ENCODE results near the gene PTPRF.

Gene PTPRF

DNA sequence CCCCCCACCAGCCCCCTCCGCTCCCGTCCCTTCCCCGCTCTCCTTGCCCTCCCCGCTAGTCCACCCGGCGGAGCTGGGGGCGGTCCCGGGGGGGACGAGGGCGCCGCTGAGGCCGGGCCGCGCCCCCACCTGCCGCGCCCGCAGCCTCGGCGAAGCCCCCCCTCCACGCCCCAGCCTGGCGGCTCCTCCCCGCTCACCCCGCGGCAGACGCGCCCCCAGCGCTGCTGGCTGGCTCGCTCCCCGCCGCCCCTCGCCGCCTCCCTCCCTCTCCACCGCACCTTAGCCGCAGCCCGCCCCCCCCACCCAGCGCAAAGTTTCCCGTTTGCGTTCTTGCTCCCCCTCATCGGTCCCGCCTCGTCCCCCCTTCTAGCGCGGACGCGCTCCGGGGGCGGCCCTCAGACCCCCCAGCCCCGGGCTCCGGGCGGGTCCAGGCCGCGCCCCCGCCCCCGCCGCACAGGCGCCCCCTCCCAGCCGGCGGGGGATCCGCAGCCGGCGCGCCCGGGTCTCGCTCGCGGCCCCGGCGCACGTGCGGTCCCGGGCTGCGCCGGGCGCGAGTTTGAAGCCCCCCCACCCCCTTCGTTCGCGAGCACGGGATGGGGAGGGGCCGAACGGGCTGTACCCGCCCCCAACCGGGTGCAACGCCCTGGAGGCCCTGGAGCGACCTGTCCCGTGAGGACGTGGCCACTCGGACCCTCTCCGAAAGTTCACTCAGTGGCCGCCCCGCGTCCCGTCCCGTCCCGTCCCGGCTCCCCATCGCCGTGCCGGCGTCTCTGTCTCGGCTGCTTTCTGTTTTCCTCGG, 623 bp downstream of the PTPRF start:
- Histone ChIP-seq H3K9ac (ENCODE audit: low read length) (peak overlapping the region; percentile 61), H3K27me3 (ENCODE audit: control insufficient read depth in 1 of 2, insufficient read depth in 2 of 2, low read length in 2 of 2) (no peaks in the 10 kb centered on the region), H3K4me3 (ENCODE audit: low read depth in 1 of 2, low read length in 2 of 2) (peak overlapping the region; percentile 31 to 78), H3K9me3 (ENCODE audit: low read length) (no peaks in the 10 kb centered on the region), H3K36me3 (ENCODE audit: insufficient read depth, low read length) (no peaks in the 10 kb centered on the region), H3K27ac (ENCODE audit: low read depth, low read length) (peak overlapping the region; percentile 87), H3K4me1 (ENCODE audit: insufficient read depth, low read length) (peaks cover 51% of the 10 kb centered on the region)

DNA sequence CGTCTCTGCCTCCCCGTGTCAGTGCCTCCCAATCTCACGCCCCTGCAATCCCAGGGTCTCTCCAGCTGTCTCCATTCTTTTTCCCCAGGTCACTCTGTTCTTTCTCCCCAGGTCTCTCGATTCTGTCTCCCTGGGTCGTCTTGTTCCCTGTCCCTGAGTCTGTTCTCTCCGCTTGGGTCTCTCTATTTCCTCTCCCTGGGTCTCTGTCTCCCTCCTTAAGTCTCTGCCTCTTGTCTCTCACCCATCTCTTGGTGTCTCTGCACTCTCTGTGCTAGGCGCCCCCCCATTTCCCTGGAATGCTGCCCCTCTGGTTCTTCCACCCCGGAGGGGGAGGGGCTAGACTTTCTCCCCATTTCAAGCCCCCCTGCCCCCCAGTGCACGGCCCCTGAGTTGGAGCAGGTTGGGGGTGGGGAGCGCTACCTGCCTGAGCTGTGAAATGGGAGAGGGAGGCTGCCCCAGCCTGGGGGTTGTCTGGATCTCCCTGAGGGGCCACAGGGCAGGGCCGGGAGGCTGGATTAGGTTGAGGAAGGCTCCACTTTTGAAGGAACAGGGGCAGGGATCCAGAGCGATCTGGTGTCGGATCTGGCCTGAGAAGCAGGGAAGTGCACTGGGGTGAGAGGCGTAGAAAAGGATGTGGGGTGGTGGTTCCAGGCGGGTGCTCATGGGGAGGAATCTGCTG, 1.4 kb downstream of the PTPRF start:
- Histone ChIP-seq H3K4me1 (ENCODE audit: insufficient read depth, low read length) (peaks cover 52% of the 10 kb centered on the region), H3K9ac (ENCODE audit: low read length) (peak overlapping the region; percentile 61), H3K27ac (ENCODE audit: low read depth, low read length) (peak overlapping the region; percentile 76), H3K27me3 (ENCODE audit: control insufficient read depth in 1 of 2, insufficient read depth in 2 of 2, low read length in 2 of 2) (no peaks in the 10 kb centered on the region), H3K36me3 (ENCODE audit: insufficient read depth, low read length) (no peaks in the 10 kb centered on the region), H3K9me3 (ENCODE audit: low read length) (no peaks in the 10 kb centered on the region), H3K4me3 (ENCODE audit: low read depth in 1 of 2, low read length in 2 of 2) (peak overlapping the region; percentile 31 to 78)

DNA sequence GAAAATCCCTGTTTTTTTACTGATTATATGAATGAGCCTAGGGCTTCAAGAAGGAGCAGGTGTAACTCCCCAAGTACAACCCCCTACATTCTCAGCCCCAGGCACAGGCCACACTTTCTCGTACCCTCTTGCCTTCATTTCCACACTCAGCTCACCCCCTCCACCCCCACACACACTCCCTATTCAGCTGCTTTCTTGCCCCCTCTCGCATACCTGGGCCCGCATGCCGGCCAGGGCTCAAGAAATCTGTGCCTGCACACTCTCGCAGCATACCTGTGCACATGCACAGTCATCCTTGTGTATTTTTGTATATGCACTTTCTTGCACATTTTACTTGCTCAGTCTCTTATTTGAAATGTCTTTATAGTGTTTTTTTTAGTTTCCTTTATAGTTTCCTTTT, 2.0 kb downstream of the PTPRF start:
- Histone ChIP-seq H3K4me3 (ENCODE audit: low read depth in 1 of 2, low read length in 2 of 2) (peak overlapping the region in 1 of 2 donors; percentile 78), H3K36me3 (ENCODE audit: insufficient read depth, low read length) (no peaks in the 10 kb centered on the region), H3K4me1 (ENCODE audit: insufficient read depth, low read length) (peaks cover 52% of the 10 kb centered on the region), H3K9me3 (ENCODE audit: low read length) (no peaks in the 10 kb centered on the region), H3K27me3 (ENCODE audit: control insufficient read depth in 1 of 2, insufficient read depth in 2 of 2, low read length in 2 of 2) (no peaks in the 10 kb centered on the region), H3K9ac (ENCODE audit: low read length) (no peak overlapping the region), H3K27ac (ENCODE audit: low read depth, low read length) (no peak overlapping the region)

DNA sequence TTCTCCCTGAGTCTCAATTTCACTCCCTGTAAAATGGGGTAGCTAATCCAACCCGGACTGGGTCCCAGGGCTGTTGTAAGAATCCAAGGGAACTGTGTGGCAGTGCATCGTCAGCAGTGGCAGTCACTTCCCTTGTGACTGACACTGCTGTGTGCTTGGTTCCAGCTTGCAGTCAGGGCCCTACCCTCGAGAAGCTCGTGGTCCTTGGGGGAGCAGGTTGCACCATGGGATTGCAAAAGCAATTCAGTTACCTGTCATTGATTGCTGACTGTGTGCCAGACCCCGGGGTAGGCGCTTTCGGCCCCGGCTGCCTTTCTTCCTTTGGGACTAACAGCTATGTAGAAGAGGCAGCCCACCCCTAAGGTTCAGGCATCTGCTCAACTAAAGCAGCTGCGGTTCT, 2.9 kb downstream of the PTPRF start:
- Histone ChIP-seq H3K9me3 (ENCODE audit: low read length) (no peaks in the 10 kb centered on the region), H3K27ac (ENCODE audit: low read depth, low read length) (no peak overlapping the region), H3K9ac (ENCODE audit: low read length) (no peak overlapping the region), H3K27me3 (ENCODE audit: control insufficient read depth in 1 of 2, insufficient read depth in 2 of 2, low read length in 2 of 2) (no peaks in the 10 kb centered on the region), H3K4me1 (ENCODE audit: insufficient read depth, low read length) (peaks cover 52% of the 10 kb centered on the region), H3K36me3 (ENCODE audit: insufficient read depth, low read length) (peaks cover 7% of the 10 kb centered on the region), H3K4me3 (ENCODE audit: low read depth in 1 of 2, low read length in 2 of 2) (no peak overlapping the region)

DNA sequence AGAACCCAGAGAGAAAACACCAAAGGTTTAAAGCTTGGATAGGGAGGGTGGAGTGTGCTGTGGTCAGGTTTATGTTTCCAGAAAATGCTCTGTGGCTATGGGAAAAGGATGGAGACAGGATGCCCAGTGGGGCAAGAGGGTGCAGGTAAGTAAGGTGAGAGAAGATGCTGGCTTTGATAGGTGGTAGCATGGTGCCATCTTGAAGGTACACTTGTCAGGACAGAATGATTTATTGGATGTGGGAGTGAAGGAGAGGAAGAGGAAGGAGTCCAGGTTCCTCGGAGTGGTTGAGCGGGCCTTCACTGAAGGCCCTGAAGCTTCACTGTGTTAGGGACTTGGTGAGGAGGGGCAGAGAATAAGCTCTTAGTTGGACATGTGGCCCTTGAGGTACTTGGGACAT, 3.6 kb downstream of the PTPRF start:
- Histone ChIP-seq H3K4me1 (ENCODE audit: insufficient read depth, low read length) (peaks cover 50% of the 10 kb centered on the region), H3K36me3 (ENCODE audit: insufficient read depth, low read length) (peaks cover 13% of the 10 kb centered on the region), H3K27me3 (ENCODE audit: control insufficient read depth in 1 of 2, insufficient read depth in 2 of 2, low read length in 2 of 2) (no peaks in the 10 kb centered on the region), H3K4me3 (ENCODE audit: low read depth in 1 of 2, low read length in 2 of 2) (no peak overlapping the region), H3K27ac (ENCODE audit: low read depth, low read length) (no peak overlapping the region), H3K9ac (ENCODE audit: low read length) (no peak overlapping the region), H3K9me3 (ENCODE audit: low read length) (no peaks in the 10 kb centered on the region)

DNA sequence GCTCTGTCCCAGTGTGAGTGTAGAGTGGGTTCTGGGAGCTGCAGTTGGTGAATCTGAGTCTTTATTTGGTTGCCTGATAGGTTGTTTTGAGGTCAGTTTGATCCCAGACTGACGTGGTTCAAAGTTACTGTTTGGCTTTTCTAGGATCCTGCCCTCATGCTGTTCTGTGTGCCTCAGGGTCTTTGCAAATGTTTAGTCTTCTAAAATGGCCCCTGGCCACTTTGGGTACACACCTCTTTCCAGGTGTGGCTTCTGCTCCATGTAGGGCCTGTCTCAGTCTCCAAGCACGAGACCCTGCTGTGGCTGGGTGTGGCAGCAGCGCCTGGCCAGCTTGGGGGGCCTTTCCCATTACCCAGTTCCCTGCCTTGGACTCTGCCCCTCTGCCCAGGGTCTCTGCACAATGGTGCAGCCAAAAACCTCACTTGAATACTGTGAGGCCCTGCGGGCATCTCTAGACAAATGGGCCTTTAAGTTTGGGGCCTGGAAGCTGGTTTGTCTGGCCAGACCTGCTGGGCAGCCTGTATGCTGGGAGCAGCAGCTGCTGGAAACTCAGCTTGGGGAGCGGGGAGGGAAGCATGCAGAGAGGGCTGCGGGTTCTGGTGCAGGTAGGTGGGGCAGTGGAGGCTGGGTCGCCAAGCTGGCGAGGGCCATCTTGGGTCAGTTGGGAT, 5.6 kb downstream of the PTPRF start:
- Histone ChIP-seq H3K27me3 (ENCODE audit: control insufficient read depth in 1 of 2, insufficient read depth in 2 of 2, low read length in 2 of 2) (no peaks in the 10 kb centered on the region), H3K9me3 (ENCODE audit: low read length) (no peaks in the 10 kb centered on the region), H3K4me1 (ENCODE audit: insufficient read depth, low read length) (peaks cover 53% of the 10 kb centered on the region), H3K27ac (ENCODE audit: low read depth, low read length) (no peak overlapping the region), H3K9ac (ENCODE audit: low read length) (no peak overlapping the region), H3K4me3 (ENCODE audit: low read depth in 1 of 2, low read length in 2 of 2) (no peak overlapping the region), H3K36me3 (ENCODE audit: insufficient read depth, low read length) (peaks cover 15% of the 10 kb centered on the region)

DNA sequence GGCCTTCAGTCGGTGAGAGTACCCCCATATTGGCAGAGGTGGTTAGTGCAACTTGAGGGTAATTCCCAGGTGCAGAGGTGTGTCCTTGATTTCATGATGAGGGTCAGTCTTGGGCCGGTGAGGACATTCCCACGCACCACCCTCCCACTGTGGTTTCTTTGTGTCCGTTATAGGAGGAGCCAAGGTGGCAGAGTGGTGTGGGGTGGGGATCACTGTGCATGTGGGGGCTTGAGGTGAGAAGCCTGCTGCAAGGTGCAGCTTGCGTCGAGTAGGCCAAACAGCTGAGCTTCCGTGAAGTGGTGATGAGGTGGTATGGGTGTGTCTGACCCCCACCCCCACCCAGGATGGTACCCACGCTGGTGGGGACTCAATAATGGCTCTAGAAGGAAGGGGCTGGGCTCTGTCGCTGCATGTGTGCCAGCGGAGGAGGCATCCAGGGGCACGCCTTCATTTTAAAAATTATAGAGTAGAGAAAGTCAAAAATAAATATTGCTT, 6.2 kb downstream of the PTPRF start:
- no peak overlapping the region for H3K9ac ChIP-seq (ENCODE audit: low read length)
- no peak overlapping the region for H3K4me3 ChIP-seq (ENCODE audit: low read depth in 1 of 2, low read length in 2 of 2)
- H3K27me3 ChIP-seq (ENCODE audit: control insufficient read depth in 1 of 2, insufficient read depth in 2 of 2, low read length in 2 of 2), result no peaks in the 10 kb centered on the region
- H3K9me3 ChIP-seq (ENCODE audit: low read length), result no peaks in the 10 kb centered on the region
- no peak overlapping the region for H3K27ac ChIP-seq (ENCODE audit: low read depth, low read length)
- H3K4me1 ChIP-seq (ENCODE audit: insufficient read depth, low read length), result peaks cover 56% of the 10 kb centered on the region
- peaks cover 15% of the 10 kb centered on the region for H3K36me3 ChIP-seq (ENCODE audit: insufficient read depth, low read length)

DNA sequence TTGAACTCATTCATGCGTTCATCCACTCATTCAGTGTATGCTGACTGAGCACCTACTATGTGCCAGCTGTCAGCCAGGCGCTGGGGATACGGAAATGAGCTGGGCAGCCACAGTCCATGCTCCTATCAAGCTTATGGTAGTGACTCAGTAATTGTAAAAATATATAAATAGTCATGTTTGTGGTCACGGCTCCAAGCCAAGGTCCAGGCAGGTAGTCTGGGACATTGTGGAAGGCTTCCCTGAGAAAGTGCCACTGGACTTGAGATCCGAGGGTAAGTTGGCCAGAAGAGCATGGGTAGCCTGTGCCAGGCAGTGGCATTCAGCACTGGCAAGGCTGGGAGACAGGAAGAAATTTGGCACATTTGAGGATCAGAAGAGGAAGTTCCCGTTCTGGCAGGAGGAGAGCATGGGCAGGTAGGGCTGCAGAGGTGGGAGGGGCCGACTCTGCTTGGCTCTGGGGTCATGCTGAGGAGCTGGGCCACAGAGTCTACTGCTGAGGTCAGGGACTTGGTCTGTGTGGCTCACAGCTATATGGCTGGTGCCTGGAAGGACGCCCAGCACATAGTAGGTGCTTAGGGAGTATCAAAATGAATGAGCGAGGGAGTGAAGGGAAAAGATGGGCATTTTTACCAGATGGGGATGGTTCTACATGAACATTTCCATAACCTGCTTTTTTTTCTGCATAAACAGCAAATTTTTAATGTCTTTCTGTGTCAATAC, 6.9 kb downstream of the PTPRF start:
- Histone ChIP-seq H3K4me3 (ENCODE audit: low read depth in 1 of 2, low read length in 2 of 2) (no peak overlapping the region), H3K27ac (ENCODE audit: low read depth, low read length) (no peak overlapping the region), H3K36me3 (ENCODE audit: insufficient read depth, low read length) (peaks cover 15% of the 10 kb centered on the region), H3K4me1 (ENCODE audit: insufficient read depth, low read length) (peaks cover 57% of the 10 kb centered on the region), H3K9ac (ENCODE audit: low read length) (no peak overlapping the region), H3K9me3 (ENCODE audit: low read length) (no peaks in the 10 kb centered on the region), H3K27me3 (ENCODE audit: control insufficient read depth in 1 of 2, insufficient read depth in 2 of 2, low read length in 2 of 2) (no peaks in the 10 kb centered on the region)

DNA sequence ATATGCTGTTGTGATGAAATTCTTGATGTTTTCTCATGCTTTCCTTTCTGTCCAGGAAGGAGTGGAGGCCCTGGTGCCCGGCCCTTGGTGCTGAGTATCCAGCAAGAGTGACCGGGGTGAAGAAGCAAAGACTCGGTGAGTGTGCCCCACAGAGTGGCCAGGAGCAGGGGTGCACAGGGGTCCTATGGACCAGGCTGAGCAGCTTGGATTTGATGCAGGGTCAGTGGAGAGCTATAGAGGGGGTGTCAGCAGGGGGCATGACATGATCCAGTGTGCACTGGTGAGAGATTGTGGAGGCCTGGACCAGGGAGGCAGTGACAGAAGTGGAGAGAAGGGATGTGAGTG, 7.4 kb downstream of the PTPRF start:
- peaks cover 15% of the 10 kb centered on the region for H3K36me3 ChIP-seq (ENCODE audit: insufficient read depth, low read length)
- H3K27ac ChIP-seq (ENCODE audit: low read depth, low read length), result no peak overlapping the region
- H3K9ac ChIP-seq (ENCODE audit: low read length), result no peak overlapping the region
- no peak overlapping the region for H3K4me3 ChIP-seq (ENCODE audit: low read depth in 1 of 2, low read length in 2 of 2)
- peaks cover 59% of the 10 kb centered on the region for H3K4me1 ChIP-seq (ENCODE audit: insufficient read depth, low read length)
- H3K9me3 ChIP-seq (ENCODE audit: low read length), result no peaks in the 10 kb centered on the region
- H3K27me3 ChIP-seq (ENCODE audit: control insufficient read depth in 1 of 2, insufficient read depth in 2 of 2, low read length in 2 of 2), result no peaks in the 10 kb centered on the region

DNA sequence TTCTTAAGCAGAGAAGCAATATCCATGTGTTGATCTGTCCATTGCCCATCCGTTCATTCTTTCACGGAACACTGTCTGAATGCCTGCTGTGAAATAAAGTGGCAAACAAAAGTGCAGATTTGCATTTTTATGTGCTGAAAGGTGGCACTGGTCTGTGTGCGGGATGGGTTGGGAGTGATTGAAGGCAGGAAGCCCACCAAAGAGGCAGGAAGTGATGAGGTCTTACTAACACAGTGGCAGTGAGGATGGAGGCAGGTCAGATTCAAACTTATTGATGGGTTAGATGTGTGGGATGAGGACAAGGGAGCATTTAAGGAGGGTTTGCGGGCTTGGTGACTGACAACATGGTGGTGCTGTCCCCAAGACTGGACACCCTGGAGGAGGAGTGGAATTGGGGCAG, 8.3 kb downstream of the PTPRF start:
- H3K27me3 ChIP-seq (ENCODE audit: control insufficient read depth in 1 of 2, insufficient read depth in 2 of 2, low read length in 2 of 2), result no peaks in the 10 kb centered on the region
- peaks cover 59% of the 10 kb centered on the region for H3K4me1 ChIP-seq (ENCODE audit: insufficient read depth, low read length)
- no peak overlapping the region for H3K27ac ChIP-seq (ENCODE audit: low read depth, low read length)
- no peak overlapping the region for H3K9ac ChIP-seq (ENCODE audit: low read length)
- no peaks in the 10 kb centered on the region for H3K9me3 ChIP-seq (ENCODE audit: low read length)
- peaks cover 15% of the 10 kb centered on the region for H3K36me3 ChIP-seq (ENCODE audit: insufficient read depth, low read length)
- H3K4me3 ChIP-seq (ENCODE audit: low read depth in 1 of 2, low read length in 2 of 2), result no peak overlapping the region
